ENCODE measurements around the gene IRF8. TPM values are rescaled to one million over a fixed set of nuclear protein-coding genes. Genes with fewer than 3 reads are reported as not detected.
"Not testable (repeated sequence)": the region's sequence is repeated elsewhere in the genome, so short reads cannot be mapped to it uniquely, and the experiment has no call there.

Gene IRF8
- total RNA-seq, 2 experiments from 2014 or later = 221 to 224 TPM

- POLR2A ChIA-PET = interaction anchor here (1.0 kb wide), 1 partner anchor 12 kb away, joined by 4 read pairs; no protein-coding TSS in a partner anchor
- ATAC-seq = no peak
- H3K4me3 Mint-ChIP-seq = no peak overlapping the region
- H3K4me1 Mint-ChIP-seq (ENCODE audit: low read depth) = peaks cover 13% of the 10 kb centered on the region
- H3K27me3 Mint-ChIP-seq = no peaks in the 10 kb centered on the region
- DNase-seq = no peak
- TF ChIP-seq CTCF (IDR thresholded peaks at IDR 0.05) = no peak
- intact Hi-C loops (cut with micrococcal nuclease) = no loop called here
- H3K27ac Mint-ChIP-seq = no peak overlapping the region
- no peaks in the 10 kb centered on the region for H3K36me3 Mint-ChIP-seq (ENCODE audit: low read depth)
- peaks cover 3% of the 10 kb centered on the region for H3K9me3 Mint-ChIP-seq
- CTCF ChIA-PET = interaction anchor here (1.6 to 2.6 kb wide), 4 partner anchors 13 to 190 kb away, joined by 5 to 15 read pairs (median 6); no protein-coding TSS in a partner anchor
Measured at GRCh38 chr16:85853547-85854545, 45.1 kb upstream of the IRF8 start.

DNA sequence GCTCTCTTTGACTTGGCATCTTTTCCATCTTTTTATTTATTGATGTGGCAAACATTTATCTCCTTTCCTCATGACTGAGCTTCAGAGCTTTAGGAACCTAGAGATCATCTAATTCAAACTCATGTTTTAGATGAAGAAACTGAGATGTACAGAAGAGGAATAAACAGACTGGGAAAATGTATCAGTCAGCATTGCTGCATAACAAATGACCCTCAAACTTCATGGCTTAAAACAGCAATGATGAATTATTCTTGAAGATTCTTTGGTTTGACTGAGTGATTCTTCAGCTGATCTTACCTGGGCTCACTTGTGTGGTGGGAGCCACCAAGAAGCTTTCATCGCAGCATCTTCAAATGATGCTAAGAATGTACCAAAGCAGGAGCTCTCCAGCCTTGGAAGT is 44.0 kb upstream of the IRF8 start:
- peaks cover 19% of the 10 kb centered on the region for H3K4me1 Mint-ChIP-seq (ENCODE audit: low read depth)
- ATAC-seq (no peak), DNase-seq (no peak)
- no peak overlapping the region for H3K4me3 Mint-ChIP-seq
- no peak for TF ChIP-seq CTCF (IDR thresholded peaks at IDR 0.05)
- intact Hi-C loops (cut with micrococcal nuclease) = no loop called here
- ChIA-PET POLR2A (interaction anchor here (0.7 kb wide), 1 partner anchor 65 kb away, joined by 3 read pairs; no protein-coding TSS in a partner anchor), CTCF (interaction anchor here (1.9 to 2.6 kb wide), 3 partner anchors 12 to 35 kb away, joined by 5 to 15 read pairs (median 7); no protein-coding TSS in a partner anchor)
- no peak overlapping the region for H3K27ac Mint-ChIP-seq
- peaks cover 3% of the 10 kb centered on the region for H3K9me3 Mint-ChIP-seq
- peaks cover 2% of the 10 kb centered on the region for H3K27me3 Mint-ChIP-seq
- H3K36me3 Mint-ChIP-seq (ENCODE audit: low read depth) = no peaks in the 10 kb centered on the region

GRCh38 chr16:85856079-85856478 is 42.9 kb upstream of the IRF8 start:
- ChIA-PET POLR2A (no interaction called here), CTCF (interaction anchor here (1.1 to 1.9 kb wide), 2 partner anchors 11 to 35 kb away, joined by 5 read pairs; no protein-coding TSS in a partner anchor)
- Mint-ChIP-seq H3K4me3 (no peak overlapping the region), H3K4me1 (ENCODE audit: low read depth) (peaks cover 19% of the 10 kb centered on the region), H3K9me3 (peaks cover 3% of the 10 kb centered on the region), H3K27ac (no peak overlapping the region), H3K36me3 (ENCODE audit: low read depth) (no peaks in the 10 kb centered on the region), H3K27me3 (peaks cover 2% of the 10 kb centered on the region)
- intact Hi-C loops (cut with micrococcal nuclease) = no loop called here
- DNase-seq = peak; percentile 19
- TF ChIP-seq CTCF (IDR thresholded peaks at IDR 0.05) = no peak
- ATAC-seq = no peak

DNA sequence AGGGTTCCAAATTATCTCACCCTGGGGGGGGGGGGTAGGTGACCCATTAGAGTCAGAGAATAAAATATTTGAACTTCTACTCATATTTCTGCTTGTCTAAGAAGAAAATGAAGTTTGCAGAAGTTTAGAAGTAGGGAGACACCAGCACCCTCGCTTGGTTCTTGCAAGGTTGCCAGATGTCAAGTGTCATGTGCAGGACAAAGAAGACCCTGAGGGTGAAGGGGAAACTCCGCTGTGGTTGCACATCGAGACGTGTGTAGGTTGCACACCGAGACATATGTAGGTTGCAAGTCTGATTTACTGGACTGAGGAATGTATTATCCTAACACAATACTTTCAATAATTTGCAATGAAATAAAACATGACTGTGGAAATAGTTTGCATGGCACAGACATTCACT is 42.4 kb upstream of the IRF8 start:
- TF ChIP-seq CTCF (IDR thresholded peaks at IDR 0.05) = no peak
- CTCF ChIA-PET = interaction anchor here (1.1 kb wide), 1 partner anchor 35 kb away, joined by 5 read pairs; no protein-coding TSS in a partner anchor
- POLR2A ChIA-PET = no interaction called here
- DNase-seq = peak; percentile 22
- no peak overlapping the region for H3K27ac Mint-ChIP-seq
- no peak overlapping the region for H3K4me3 Mint-ChIP-seq
- ATAC-seq = no peak
- H3K9me3 Mint-ChIP-seq = peaks cover 3% of the 10 kb centered on the region
- intact Hi-C loops (cut with micrococcal nuclease) = no loop called here
- peaks cover 2% of the 10 kb centered on the region for H3K27me3 Mint-ChIP-seq
- peaks cover 19% of the 10 kb centered on the region for H3K4me1 Mint-ChIP-seq (ENCODE audit: low read depth)
- no peaks in the 10 kb centered on the region for H3K36me3 Mint-ChIP-seq (ENCODE audit: low read depth)

DNA sequence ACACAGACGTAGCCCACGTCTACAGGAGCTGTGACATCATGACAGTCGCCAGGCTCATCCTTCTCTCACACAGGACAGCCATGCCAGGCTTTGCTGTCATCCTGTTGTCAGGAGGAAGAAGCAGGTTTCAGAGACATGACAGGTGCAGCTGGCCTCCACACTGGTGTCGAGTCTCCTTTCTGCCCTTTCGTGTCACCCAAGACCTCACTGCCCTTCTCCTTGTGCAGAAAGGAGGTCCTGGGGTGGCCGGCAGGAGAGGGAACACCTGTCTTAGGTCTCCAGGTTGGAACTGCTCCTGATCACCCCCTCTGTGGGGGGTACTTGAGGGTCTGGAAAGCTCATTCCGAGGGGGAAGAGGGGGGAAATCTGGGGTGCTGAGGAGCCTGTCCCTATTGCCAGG is 41.6 kb upstream of the IRF8 start:
- TF ChIP-seq CTCF (IDR thresholded peaks at IDR 0.05) = no peak
- Mint-ChIP-seq H3K27me3 (peaks cover 2% of the 10 kb centered on the region), H3K4me3 (no peak overlapping the region), H3K9me3 (peaks cover 3% of the 10 kb centered on the region), H3K4me1 (ENCODE audit: low read depth) (peaks cover 19% of the 10 kb centered on the region), H3K36me3 (ENCODE audit: low read depth) (no peaks in the 10 kb centered on the region), H3K27ac (no peak overlapping the region)
- ChIA-PET POLR2A (interaction anchor here (0.6 kb wide), 1 partner anchor 66 kb away, joined by 3 read pairs; no protein-coding TSS in a partner anchor), CTCF (no interaction called here)
- ATAC-seq = no peak
- intact Hi-C loops (cut with micrococcal nuclease) = no loop called here
- no peak for DNase-seq

DNA sequence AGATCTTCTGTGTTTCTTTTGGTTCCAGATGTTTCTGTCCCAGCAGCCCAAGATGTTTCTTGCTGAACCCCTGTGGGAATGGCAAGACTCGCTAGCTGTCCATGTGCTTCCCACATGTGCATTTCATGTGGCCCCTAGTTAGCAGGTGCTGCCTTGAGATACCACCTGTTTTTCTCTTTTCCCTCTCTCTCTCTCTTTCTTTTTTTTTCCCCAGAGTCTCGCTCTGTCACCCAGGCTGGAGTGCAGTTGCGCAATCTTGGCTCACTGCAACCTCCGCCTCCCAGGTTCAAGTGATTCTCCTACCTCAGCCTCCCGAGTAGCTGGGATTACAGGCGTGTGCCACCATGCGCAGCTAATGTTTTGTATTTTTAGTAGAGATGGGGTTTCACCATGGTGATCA is 40.4 kb upstream of the IRF8 start:
- CTCF ChIA-PET; intact Hi-C loops (cut with micrococcal nuclease); DNase-seq; POLR2A ChIA-PET; H3K36me3 Mint-ChIP-seq (ENCODE audit: low read depth); H3K9me3 Mint-ChIP-seq; H3K27ac Mint-ChIP-seq; H3K4me3 Mint-ChIP-seq; ATAC-seq; H3K27me3 Mint-ChIP-seq: not testable (repeated sequence)
- peaks cover 19% of the 10 kb centered on the region for H3K4me1 Mint-ChIP-seq (ENCODE audit: low read depth)

Measured in activated CD8-positive, alpha-beta T cell treated with anti-CD3 and anti-CD28 coated beads for 36 hours (primary cell).